CD4-positive, alpha-beta T cell (primary cell): ENCODE data around the gene KRT20. TPM values are rescaled to one million over a fixed set of nuclear protein-coding genes. Genes with fewer than 3 reads are reported as not detected.

Experiments used
- ATAC-seq: fragments of 200-7000 bp; cut with Tn5 transposase; one replicate; pipeline ENCODE4 v1.10.0; 2022; ENCODE audit warnings: mild to moderate bottlenecking; ENCODE audit not compliant: poor library complexity
- CTCF ChIA-PET: fragments of 350-600 bp; sonication (Branson Sonifier 250); formaldehyde crosslinking; loops from one replicate; lab custom pipeline; 2021; ENCODE audit warnings: antibody characterized with exemption, inconsistent platforms; lab: Charles Lee
- POLR2A ChIA-PET: fragments of 350-600 bp; sonication (Branson Sonifier 250); formaldehyde crosslinking; loops from one replicate; lab custom pipeline; 2021; ENCODE audit warnings: antibody characterized with exemption, inconsistent platforms; lab: Charles Lee
- DNase-seq, 14 experiments: peaks; one replicate each; pipeline ENCODE4 v3.0.0-alpha.2; 2013 to 2020; ENCODE audit warnings: mixed read lengths in 2 of 14
- H3K27ac ChIP-seq, 2 donors: one replicate each; pipeline versions ENCODE4 v1.5.1 to v1.7.0; 2013; ENCODE audit warnings: low read length in 2 of 2, low read depth in 1 of 2, mild to moderate bottlenecking in 1 of 2
- H3K27me3 ChIP-seq, 2 experiments: 1 replicate in 1 of 2; 2 replicates in 1 of 2; pipeline versions ENCODE4 v1.6.1 to v1.7.0; 2013; ENCODE audit warnings: low read length in 2 of 2, control low read depth in 1 of 2, mild to moderate bottlenecking in 1 of 2, moderate library complexity in 1 of 2; ENCODE audit not compliant: insufficient read depth in 2 of 2, control insufficient read depth in 1 of 2
- H3K36me3 ChIP-seq: one replicate; pipeline ENCODE4 v1.6.1; 2013; ENCODE audit warnings: low read length, control low read depth; ENCODE audit not compliant: insufficient read depth
- H3K4me1 ChIP-seq: one replicate; pipeline ENCODE4 v1.6.1; 2013; ENCODE audit warnings: low read length, control low read depth; ENCODE audit not compliant: insufficient read depth
- H3K4me3 ChIP-seq: one replicate; pipeline ENCODE4 v1.5.1; 2013; ENCODE audit warnings: mild to moderate bottlenecking, low read length, moderate library complexity
- H3K9me3 ChIP-seq, 2 experiments: 1 replicate in 1 of 2; 2 replicates in 1 of 2; pipeline versions ENCODE4 v1.6.1 to v1.7.0; 2013; ENCODE audit warnings: low read length in 2 of 2, mild to moderate bottlenecking in 2 of 2, control low read depth in 1 of 2, moderate library complexity in 1 of 2; ENCODE audit not compliant: control insufficient read depth in 1 of 2, insufficient read depth in 1 of 2
- H3K27ac Mint-ChIP-seq: one replicate; pipeline ENCODE4 v1.8.0; 2020; ENCODE audit warnings: mixed read lengths
- H3K27me3 Mint-ChIP-seq: one replicate; pipeline ENCODE4 v1.8.0; 2021; ENCODE audit warnings: mixed read lengths
- H3K36me3 Mint-ChIP-seq: one replicate; pipeline ENCODE4 v1.8.0; 2021; ENCODE audit warnings: low read depth, mixed read lengths
- H3K4me1 Mint-ChIP-seq: one replicate; pipeline ENCODE4 v1.8.0; 2021; ENCODE audit warnings: low read depth, mixed read lengths
- H3K4me3 Mint-ChIP-seq: one replicate; pipeline ENCODE4 v1.8.0; 2020; ENCODE audit warnings: mild to moderate bottlenecking, mixed read lengths
- H3K9me3 Mint-ChIP-seq: one replicate; pipeline ENCODE4 v1.8.0; 2020; ENCODE audit warnings: mixed read lengths
- intact Hi-C, 2 experiments: fragments of 100-400 bp; cut with DNase I in 1 of 2; cut with micrococcal nuclease in 1 of 2; formaldehyde crosslinking; loops; one replicate each; pipeline versions ENCODE4 v1.15.1 to v1.9.0; 2023 to 2025; cut with DNase I, micrococcal nuclease
- total RNA-seq, 174 experiments: library from RNA in 2 of 174; stranded (reverse) in 2 of 174; gene quantifications; one replicate each; pipeline ENCODE4 v1.2.3 and lab custom pipeline; 2021 to 2026
- TF ChIP-seq, protein P1 (sequence below): fragments of 200-600 bp; IDR thresholded peaks from one replicate; pipeline ENCODE4 v1.8.0; 2022; ENCODE audit warnings: antibody characterized with exemption, mild to moderate bottlenecking

The KRT20 gene
- total RNA-seq, 2 experiments from 2014 or later, result not detected

DNA sequence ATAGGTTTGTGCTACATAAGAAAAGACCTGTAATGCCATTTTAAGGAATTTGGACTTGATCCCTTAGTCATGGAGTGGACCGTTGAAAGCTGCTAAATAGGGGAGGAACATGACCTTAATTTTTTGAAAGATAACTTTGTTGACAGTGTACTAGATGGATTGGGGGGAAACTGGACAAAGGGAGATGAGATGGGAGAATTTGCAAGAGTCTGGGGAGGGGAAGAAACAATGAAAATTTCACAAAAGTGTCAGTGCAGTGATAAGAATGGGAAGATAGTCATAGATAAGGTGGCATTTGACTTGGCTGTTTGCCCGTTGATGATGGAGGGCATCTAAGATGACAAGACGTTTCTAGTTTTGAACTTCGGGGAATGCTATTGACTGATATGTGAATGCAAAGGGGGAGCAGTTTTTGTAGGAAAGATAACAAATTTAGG is 40.4 kb downstream of the KRT20 start:
- Mint-ChIP-seq H3K4me3 (no peak overlapping the region), H3K36me3 (no peaks in the 10 kb centered on the region), H3K9me3 (no peaks in the 10 kb centered on the region), H3K27ac (no peak overlapping the region), H3K4me1 (no peaks in the 10 kb centered on the region), H3K27me3 (peaks cover 56% of the 10 kb centered on the region)
- ChIA-PET CTCF (interaction anchor here (1.7 kb wide), 1 partner anchor 818 kb away, joined by 3 read pairs; no protein-coding TSS in a partner anchor), POLR2A (no interaction called here)
- Histone ChIP-seq H3K27ac (no peak overlapping the region), H3K4me3 (no peak overlapping the region), H3K36me3 (no peaks in the 10 kb centered on the region), H3K4me1 (no peaks in the 10 kb centered on the region), H3K27me3 (peaks cover 0 to 14% of the 10 kb centered on the region in 2 experiments), H3K9me3 (no peaks in the 10 kb centered on the region)
- ATAC-seq (no peak), DNase-seq (no peak)
- intact Hi-C loops, result loop anchor here in 1 of 2 experiments (5.0 kb wide), 1 partner anchor 57 kb away; no protein-coding TSS in a partner anchor
- TF ChIP-seq, protein P1, sequence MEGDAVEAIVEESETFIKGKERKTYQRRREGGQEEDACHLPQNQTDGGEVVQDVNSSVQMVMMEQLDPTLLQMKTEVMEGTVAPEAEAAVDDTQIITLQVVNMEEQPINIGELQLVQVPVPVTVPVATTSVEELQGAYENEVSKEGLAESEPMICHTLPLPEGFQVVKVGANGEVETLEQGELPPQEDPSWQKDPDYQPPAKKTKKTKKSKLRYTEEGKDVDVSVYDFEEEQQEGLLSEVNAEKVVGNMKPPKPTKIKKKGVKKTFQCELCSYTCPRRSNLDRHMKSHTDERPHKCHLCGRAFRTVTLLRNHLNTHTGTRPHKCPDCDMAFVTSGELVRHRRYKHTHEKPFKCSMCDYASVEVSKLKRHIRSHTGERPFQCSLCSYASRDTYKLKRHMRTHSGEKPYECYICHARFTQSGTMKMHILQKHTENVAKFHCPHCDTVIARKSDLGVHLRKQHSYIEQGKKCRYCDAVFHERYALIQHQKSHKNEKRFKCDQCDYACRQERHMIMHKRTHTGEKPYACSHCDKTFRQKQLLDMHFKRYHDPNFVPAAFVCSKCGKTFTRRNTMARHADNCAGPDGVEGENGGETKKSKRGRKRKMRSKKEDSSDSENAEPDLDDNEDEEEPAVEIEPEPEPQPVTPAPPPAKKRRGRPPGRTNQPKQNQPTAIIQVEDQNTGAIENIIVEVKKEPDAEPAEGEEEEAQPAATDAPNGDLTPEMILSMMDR, result no peak

DNA sequence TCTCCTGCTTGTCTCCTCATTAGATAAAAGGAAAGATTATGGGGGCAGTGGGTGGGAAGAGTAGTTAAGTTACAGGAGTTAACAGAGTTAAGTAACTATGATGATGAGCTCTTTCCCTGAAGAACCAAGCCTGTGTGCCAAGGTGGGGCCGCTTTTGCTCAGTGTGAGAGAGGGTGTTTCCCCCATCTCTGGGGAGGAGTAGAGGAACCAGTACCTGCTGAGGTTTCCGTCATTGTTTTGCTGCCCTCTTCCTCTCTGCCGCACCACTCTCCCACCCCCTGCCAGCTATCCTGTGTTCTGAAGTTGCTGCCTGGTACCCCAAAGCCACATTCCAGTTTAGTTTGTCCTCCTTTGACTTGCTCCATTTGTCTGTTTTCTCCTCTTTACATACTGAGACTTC is 41.8 kb downstream of the KRT20 start:
- Histone ChIP-seq H3K27me3 (peaks cover 0 to 11% of the 10 kb centered on the region in 2 experiments), H3K36me3 (no peaks in the 10 kb centered on the region), H3K4me3 (no peak overlapping the region), H3K9me3 (no peaks in the 10 kb centered on the region), H3K27ac (no peak overlapping the region), H3K4me1 (no peaks in the 10 kb centered on the region)
- no peak for DNase-seq
- ChIA-PET POLR2A (interaction anchor here (0.5 kb wide), 1 partner anchor 317 kb away, joined by 3 read pairs; no protein-coding TSS in a partner anchor), CTCF (no interaction called here)
- Mint-ChIP-seq H3K36me3 (no peaks in the 10 kb centered on the region), H3K27me3 (peaks cover 52% of the 10 kb centered on the region), H3K9me3 (no peaks in the 10 kb centered on the region), H3K27ac (no peak overlapping the region), H3K4me3 (no peak overlapping the region), H3K4me1 (no peaks in the 10 kb centered on the region)
- no peak for ATAC-seq
- TF ChIP-seq, protein P1, result no peak
- intact Hi-C loops, result loop anchor here in 1 of 2 experiments (5.0 kb wide), 1 partner anchor 56 kb away; no protein-coding TSS in a partner anchor

DNA sequence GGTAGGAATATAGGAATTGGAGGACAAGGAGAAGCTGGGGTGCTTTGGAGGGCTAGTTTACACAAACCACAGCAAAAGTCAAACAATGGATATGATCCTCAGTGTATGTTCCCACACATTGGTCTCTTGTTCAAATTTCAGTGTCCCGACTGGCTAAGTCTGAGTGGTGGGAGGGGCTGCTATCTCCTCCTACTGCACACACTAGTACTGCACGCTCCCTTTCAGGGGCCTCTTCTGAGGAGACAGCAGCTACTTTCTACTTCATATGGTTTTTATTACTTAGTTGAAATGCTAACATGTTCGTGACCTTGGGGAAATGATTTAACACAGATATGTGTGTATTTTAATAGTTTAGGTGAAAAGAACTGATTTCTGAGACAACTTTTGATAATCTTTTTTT is 43.8 kb downstream of the KRT20 start:
- Mint-ChIP-seq H3K9me3 (no peaks in the 10 kb centered on the region), H3K4me3 (no peak overlapping the region), H3K36me3 (no peaks in the 10 kb centered on the region), H3K27me3 (peaks cover 41% of the 10 kb centered on the region), H3K4me1 (no peaks in the 10 kb centered on the region), H3K27ac (no peak overlapping the region)
- Histone ChIP-seq H3K36me3 (no peaks in the 10 kb centered on the region), H3K4me3 (no peak overlapping the region), H3K27me3 (peaks cover 0 to 6% of the 10 kb centered on the region in 2 experiments), H3K27ac (no peak overlapping the region), H3K4me1 (no peaks in the 10 kb centered on the region), H3K9me3 (no peaks in the 10 kb centered on the region)
- TF ChIP-seq, protein P1, result no peak
- intact Hi-C loops, result loop anchor here in 1 of 2 experiments (5.0 kb wide), 1 partner anchor 54 kb away; no protein-coding TSS in a partner anchor
- ChIA-PET CTCF (no interaction called here), POLR2A (no interaction called here)
- ATAC-seq (no peak), DNase-seq (no peak)
